ENCODE measurements around the gene HSD17B11.
"Not testable (repeated sequence)": the region's sequence is repeated elsewhere in the genome, so short reads cannot be mapped to it uniquely, and the experiment has no call there.

Gene HSD17B11

DNA sequence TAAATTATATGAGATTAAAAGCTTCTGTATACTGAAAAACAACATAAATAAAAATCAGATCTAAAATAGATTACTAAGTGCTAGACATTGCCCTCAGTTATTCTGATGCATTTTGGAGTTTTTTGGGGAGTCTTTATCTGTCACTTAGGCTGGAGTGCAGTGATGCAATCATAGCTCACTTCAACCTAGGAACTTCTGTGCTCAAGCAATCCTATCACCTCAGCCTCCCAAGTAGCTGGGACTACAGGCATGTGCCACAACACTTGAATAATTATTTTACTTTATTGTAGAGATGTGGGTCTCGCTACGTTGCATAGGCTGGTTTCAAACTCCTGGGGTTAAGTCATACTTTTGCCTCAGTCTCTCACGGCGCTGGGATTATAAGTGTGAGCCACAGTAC is 31.7 kb downstream of the HSD17B11 start:
- no peak for DNase-seq

DNA sequence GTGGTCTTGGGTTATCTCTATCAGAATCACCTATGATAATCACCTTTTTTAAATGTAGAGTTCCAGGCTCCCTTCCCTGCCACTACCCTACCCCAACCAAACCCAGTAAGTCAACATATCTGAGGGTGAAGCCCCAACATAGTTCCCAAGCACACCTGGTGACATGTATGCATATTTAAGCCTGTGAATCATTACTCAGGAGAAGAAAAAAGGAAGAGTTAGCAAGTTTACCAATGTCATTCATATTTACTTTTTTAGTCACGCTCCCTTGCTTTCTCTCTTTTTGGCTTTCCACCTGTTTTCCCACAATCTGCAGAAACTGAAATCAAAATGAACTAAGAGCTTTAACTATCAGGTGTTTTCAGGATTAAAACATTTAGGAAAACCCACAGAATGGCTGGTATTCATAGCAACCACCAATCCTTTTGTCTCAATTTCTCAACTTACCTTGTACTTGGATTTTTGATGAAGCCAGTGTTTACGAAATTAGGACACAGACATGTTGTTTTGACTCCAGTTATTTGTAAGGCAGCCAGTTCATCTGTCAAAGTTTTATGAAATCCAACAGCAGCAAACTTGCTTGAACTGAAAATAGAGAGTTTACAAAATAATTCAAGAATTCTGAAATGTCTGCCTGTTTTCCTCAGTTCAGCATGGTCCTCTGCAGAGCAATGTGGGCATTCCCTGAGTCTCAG is 34.0 kb downstream of the HSD17B11 start:
- DNase-seq, result no peak

DNA sequence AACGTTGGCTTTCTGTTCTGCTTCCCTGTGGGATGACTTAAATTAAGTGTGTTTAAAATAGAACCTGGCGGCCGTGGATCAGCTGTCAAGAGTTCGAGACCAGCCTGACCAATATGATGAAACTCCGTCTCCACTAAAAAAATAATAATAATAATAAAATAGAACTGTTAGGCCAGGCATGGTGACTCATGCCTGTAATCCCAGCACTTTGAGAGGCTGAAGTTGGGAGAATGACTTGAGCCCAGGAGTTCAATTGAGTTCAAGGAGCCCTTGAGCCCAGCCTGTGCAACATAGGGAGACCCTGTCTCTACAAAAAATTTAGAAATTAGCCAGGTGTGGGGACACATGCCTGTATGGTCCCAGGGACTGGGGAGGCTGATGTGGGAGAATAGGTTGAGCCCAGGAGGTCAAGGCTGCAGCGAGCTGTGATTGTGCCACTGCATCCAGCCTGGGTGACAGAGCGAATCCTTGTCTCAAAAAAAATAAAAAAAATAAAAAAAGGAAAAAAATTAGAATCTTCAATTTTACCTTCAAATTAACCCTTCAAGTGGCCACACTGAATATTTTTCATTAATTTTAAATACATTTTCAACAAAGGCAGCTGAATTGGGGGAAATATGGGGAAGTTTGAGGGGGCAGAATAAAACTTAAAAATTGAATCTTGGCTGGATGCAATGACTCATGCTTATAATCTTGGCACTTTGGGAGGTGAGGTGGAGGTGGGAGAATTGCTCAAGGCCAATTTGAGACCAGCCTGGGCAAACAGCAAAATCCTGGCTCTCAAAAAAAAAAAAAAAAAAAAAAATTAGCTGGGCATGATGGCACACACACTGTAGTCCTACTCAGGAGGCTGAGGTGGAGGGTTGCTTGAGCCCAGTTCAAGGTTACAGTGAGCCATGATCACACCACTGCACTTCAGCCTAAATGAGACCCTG is 36.6 kb downstream of the HSD17B11 start:
- DNase-seq, result no peak

DNA sequence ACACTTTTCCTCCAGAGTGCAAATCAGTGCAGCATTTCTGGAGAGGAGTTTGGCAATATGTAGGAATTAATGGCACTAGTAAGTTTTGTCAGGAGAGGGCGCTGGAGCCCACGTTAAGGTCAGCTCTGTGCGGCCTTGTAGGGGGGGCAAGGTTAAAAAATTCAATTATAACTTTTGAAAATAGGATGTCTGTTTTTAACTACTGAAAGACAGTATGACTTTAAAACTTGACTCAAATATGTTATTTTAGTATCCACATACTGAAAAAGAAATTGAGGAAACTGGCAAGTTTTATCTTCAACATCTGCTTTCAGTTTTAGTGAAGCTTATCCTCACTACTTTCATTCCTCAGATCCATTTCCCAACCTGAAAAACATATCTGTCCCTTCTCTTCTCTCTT is 37.4 kb downstream of the HSD17B11 start:
- DNase-seq, result peak in 6 of 58 donors; percentile 0 to 29 (median 5)

DNA sequence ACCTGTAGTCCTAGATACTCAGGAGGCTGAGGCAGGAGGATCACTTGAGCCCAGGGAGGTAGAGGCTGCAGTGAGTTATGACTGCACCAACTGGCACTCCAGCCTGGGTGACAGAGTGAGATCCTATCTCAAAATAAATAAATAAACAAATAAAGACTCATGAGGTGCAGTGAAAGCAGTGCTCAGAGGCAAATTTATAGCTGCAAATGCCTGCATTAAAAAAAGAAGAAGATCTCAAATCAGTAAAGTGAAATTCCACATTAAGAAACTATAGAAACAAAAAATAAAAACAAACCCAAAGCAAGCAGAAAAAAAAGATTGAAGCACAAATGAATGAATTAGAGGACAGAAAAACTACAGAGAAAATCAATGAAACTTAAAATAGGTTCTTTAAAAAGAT is 45.8 kb downstream of the HSD17B11 start:
- no peak for DNase-seq

DNA sequence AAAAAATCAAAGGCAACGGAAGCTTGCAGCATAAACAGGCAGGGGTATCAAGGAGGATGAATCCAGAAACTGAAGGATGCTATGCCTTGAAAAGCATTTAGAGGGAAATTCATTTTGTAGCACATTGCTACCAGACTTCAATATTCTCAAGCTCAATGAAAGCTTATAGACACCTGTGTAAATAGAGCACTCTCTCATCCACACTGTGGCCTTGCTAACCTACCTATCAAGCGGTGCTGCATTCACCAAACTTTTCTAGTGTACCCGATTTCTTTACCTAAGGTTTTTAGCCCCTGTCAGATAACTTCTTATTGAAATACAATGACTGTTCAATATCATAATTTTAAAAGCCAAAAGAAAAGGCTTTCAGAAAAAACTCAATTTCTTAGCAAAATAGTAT is 48.1 kb downstream of the HSD17B11 start:
- DNase-seq, result no peak

DNA sequence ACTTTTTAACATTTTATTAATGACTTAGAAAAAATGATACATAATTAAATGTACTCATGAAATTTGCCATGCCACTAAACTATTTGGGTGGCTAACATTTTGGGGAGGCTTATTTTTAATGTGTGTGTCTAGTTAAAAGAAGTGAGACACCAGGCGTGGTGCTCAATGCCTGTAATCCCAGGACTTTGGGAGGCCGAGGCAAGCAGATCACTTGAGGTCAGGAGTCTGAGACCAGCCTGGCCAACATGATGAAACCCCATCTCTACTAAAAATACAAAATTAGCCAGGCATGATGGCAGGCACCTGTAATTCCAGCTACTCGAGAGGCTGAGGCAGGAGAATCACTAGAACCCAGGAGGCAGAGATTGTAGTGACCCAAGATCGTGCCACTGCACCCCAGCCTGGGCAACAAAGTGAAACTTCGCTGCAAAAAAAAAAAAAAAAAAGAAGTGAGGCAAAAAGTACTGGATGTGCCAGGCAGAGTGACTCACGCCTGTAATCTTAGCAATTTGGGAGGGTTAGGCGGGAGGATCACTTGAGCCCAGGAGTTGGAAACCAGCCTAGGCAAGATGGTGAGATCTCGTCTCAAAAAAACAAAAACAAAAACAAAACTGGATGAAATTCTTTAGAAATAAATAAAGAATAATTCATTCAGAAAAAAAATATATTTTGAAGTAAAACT is 48.9 kb downstream of the HSD17B11 start:
- DNase-seq, result not testable (repeated sequence)

DNA sequence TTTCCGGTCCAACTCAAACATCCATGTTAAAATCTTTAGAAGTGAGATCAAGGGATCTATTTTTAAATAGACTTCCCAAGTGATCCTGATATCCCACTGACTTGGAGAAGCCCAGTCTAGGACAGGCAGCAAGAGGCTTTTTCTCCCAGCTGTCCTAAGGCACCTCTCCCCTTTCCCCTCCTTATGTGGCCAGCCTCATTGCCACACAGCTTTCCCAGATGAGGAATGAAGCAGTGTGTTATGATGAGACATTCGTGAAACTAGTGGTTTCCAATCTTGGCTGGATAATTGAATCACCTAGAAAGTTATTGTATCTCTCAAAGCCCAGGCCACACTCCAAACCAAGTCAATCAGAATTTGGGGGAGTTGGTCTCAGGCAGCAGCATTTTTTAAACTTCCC is 51.5 kb downstream of the HSD17B11 start:
- DNase-seq, result no peak

DNA sequence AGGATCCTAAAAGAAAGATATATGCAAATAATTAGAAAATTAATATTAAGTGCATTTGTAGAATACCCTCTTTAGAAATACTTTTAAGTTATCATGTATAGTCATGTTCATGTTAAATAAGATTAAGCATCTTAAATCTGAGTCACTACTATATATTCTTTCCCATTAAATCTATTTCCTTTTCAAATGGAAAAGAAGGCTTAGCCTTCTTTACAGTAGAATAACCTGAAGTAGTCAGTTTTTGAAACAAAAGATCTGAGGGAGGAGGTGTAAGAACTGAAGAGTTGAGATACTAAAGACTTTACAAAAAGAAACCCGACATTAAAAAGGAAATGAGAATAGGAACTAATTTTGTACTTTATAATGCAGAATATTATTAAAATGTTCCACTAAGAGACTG is 53.6 kb downstream of the HSD17B11 start:
- no peak for DNase-seq

DNA sequence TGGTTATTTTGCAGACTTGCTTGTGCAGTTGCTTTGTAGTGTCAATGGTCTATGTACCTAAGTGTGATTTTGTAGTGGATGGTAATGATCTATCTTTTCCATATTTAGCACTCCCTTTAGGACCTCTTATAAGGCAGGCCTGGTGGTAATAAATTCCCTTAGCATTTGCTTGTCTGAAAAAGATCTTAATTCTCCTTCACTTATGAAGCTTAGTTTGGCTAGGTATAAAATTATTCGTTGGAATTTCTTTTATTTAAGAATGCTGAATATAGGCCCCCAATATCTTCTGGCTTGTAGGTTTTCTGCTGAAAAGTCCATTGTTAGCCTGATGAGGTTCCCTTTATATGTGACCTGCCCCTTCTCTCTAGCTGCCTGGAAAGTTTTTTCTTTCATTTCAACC is 57.7 kb downstream of the HSD17B11 start:
- no peak for DNase-seq

DNA sequence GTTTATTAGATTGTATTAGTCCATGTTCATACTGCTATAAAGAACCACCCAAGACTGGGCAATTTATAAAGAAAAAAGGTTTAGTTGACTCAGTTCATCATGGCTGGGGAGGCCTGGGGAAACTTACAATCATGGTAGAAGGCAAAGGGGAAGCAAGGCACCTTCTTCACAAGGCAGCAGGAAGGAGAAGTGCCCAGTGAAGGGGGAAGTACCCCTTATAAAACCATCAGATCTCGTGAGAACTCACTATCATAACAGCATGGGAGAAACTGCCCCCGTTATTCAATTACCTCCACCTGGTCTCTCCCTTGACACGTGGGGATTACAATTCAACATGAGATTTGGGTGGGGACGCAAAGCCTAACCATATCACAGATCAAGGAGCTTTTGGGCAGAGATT is 60.2 kb downstream of the HSD17B11 start:
- DNase-seq, result no peak

DNA sequence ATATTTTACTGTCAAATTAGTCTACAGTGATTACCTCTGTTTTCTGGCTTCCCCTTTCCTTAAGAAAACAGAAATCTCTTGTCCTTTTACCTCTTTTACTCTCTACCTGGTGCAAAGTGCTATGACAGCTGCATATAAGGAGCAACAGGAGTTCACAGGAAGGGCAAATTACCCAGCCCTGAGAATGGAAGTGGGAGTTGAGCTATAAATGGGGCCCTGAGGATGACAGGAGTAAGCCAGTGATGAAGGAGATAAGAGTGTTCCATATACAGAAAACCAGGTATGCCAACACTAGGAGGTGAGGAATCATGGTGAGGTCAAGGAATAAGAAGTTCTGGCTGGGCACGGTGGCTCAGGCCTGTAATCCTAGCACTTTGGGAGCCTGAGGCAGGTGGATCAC is 63.9 kb downstream of the HSD17B11 start:
- no peak for DNase-seq

DNA sequence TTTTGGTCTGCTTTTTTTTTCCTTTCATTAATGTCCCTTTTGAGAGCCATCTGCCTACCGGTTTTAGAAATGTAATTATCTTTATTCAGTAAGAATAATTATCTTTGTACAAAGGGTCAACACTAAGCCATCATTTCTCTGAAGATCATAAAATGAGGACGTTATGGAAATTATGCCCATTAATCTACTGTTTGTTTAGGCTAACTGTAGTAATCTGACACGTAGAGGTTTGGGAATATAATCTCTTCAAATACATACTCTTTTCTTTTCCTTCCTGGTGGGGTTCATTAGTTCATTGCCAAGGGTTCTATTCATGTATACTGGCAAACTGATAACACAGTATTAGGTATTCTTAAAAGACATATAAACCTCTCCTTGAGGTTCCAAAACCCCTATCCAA is 64.5 kb downstream of the HSD17B11 start:
- no peak for DNase-seq

DNA sequence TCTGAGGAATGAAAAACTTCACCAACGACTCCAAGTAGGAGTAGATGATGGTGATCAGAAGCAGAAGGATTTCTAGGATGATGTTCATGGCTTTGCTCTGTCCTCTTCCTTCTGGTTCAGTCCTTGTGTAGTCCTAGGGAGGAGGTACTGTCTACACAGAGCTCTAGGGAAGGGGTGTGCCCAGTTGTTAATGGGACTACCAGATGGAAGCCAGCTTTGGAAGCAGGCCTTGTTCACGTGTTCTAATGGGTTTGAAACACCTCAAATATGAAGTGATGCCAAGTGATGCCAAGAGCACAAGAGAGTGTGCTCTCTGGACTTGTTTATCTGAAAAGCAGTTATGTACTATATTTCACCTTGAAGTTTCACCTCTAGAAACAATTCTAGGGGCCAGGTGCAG is 68.2 kb downstream of the HSD17B11 start, which contains the start of gene HSD17B13:
HSD17B13 (minus strand) TSS at position 129 of the 400 bp plus-strand sequence; CDS start at position 88, 41 bp downstream.
- no peak for DNase-seq

DNA sequence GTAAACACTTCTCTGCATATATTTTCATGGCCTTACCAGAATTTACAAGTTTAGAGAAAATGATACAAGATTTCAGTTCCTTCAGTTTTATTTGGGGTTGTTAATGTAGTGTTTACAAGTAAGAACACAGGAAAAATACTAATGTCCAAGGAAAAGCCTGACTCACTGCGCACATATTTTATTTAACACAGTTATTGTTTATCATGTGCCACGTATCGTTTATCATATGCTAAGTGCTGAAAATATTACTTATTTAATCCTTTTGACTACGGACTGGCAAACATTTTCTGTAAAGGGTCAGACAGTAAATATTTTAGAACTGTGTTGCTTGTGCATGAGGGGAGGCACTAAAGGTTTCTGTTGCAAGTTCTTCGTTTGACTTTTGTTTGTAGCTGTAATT is 69.1 kb downstream of the HSD17B11 start:
- DNase-seq, result no peak

DNA sequence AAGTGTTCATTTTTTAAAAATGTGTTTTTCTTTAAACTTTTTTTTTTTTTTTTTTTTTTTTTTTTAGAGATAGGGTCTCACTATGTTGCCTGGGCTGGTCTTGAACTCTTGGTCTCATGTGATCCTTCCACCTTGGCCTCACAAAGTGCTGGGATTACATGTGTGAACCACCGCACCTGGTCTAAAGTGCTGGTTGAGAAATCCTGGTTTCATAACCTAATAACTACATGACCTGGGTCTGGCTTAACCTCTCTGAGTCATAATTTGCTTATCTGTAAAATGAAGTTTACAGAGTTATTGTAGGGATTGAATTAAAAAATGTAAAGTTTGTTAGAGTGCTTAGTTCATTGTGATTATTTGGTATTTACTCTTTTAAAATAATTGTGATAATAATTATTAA is 73.5 kb downstream of the HSD17B11 start:
- DNase-seq, result no peak

DNA sequence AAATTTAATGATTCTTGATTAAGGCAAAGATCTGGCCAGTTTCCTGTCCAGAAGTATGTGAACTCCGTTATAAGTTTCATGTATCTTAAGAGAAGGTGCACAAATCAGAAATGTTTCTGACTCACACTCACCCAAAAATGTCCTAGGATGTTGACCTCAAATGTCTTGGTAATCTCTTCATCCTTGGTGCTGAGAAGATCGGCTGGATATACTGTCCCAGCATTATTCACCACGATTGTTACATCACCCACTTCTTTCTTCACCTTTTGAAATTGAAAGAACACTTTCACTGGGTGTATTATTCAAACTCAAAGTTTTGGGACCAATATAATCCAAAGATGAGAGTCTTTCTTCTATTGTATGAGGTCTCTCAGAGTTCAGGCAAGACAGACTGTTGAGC is 74.0 kb downstream of the HSD17B11 start:
- no peak for DNase-seq

DNA sequence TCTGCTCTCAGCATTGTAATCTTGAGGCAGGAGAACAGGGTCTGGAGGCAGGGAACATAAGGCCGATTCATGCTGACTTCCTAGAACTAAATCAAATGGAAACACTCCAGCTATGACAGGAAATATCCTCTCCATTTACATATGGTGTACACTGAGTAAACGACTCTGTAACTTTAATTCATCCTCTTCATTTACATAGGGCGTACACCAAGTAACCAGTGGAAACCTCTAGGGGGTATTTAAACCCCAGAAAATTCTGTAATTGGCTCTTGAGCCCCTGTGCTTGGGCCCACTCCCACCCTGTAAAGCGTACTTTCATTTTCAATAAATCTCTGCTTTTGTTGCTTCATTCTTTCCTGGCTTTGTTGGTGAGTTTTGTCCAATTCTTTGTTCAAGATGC is 76.0 kb downstream of the HSD17B11 start:
- DNase-seq, result not testable (repeated sequence)

DNA sequence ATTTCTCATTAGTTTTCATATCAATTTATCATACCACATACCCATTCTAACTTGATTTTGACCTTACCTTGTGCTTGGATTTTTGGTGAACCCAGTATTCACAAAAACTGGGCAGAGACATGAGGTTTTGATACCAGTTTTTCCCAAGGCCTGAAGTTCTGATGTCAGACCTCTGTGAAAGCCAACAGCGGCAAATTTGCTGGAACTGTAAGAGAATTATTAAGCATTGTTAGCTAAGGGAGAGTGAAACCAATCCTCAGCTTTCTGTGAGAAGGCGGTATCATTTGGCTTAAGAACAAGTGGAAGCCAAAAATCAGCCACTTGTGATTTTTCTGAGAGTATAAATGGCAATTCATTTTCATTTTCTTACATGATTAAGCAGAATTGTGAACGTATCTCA is 77.2 kb downstream of the HSD17B11 start:
- DNase-seq, result no peak

DNA sequence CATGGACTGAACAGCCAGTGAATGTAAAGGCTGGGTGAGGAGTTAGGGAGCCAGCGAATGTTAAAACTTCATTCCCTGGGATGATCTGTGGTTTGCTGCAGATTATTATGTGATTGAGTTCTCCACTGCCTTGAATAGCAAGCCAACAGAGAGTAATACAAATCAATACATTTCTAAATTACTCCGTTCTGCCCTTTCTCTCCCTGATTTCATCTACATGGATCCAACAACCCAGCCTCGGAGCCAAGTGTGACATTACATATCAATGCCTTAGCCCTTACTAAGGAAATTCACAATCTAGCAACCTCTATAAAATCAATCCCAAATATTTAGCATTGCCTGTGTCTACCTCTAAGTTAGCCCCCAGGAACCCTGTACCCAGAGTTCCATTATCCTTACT is 79.3 kb downstream of the HSD17B11 start:
- no peak for DNase-seq

DNA sequence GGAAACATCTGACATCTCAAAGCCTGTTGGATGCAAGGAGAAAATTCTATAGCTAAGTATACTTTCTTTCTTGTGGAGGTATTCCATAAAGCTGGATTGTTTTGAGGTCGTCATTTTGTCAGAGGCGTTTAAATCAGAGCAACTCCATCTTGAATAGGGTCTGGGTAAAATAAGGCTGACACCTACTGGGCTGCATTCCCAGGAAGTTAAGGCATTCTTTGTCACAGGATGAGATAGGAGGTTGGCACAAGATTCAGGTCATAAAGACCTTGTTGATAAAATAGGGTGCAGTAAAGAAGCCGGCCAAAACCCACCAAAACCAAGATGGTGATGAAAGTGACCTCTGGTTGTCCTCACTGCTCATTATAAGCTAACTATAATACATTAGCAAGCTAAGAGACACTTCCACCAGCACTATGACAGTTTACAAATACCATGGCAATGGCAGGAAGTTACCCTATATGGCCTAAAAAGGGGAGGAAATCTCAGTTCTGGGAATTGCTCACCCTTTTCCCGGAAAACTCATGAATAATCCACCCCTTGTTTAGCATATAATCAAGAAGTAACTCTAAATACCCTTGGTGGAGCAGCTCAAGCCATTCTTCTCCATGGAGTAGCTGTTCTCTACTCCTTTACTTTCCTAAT is 80.2 kb downstream of the HSD17B11 start:
- no peak for DNase-seq

DNA sequence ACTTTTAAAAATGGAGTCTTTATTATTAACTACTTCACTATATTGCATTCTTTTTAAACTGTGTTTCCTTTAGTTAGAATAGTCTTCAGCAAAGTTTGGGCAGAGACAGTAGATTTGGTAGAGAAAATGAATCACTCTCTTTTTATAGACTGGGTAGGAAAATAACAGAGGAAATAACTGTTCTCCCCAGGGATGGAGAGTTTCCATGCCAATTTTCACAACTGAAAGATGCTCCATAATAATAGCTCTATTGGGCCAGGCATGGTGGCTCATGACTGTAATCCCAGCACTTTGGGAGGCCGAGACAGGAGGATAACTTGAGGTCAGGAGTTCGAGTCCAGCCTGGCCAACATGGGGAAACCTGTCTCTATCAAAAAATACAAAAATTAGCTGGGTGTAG is 81.4 kb downstream of the HSD17B11 start:
- no peak for DNase-seq
